Fibroblast of lung (primary cell): Measurements from ENCODE around the gene MOXD1. TPM values are rescaled to one million over a fixed set of nuclear protein-coding genes. Genes with fewer than 3 reads are reported as not detected.
A peak's percentile ranks its signal among the peaks of the same experiment; 100 is the strongest.

Experiments used
- DNase-seq, 2 donors: peaks; one replicate each; pipeline versions ENCODE4 v3.0.0 to v3.0.0-alpha.2; 2010; ENCODE audit warnings: low read depth in 2 of 2
- H2AFZ ChIP-seq: 2 replicates; pipeline ENCODE4 v1.5.1; 2012; ENCODE audit warnings: low read length, control low read depth, inconsistent platforms
- H3K27ac ChIP-seq: 2 replicates; pipeline ENCODE4 v1.5.1; 2011; ENCODE audit warnings: low read length, control low read depth; ENCODE audit not compliant: insufficient read depth
- H3K27me3 ChIP-seq: 2 replicates; pipeline ENCODE4 v1.5.1; 2011; ENCODE audit warnings: mild to moderate bottlenecking, low read length; ENCODE audit not compliant: control insufficient read depth, insufficient read depth
- H3K36me3 ChIP-seq: 2 replicates; pipeline ENCODE4 v1.5.1; 2011; ENCODE audit warnings: low read length; ENCODE audit not compliant: control insufficient read depth, insufficient read depth
- H3K4me1 ChIP-seq: 2 replicates; pipeline ENCODE4 v1.5.1; 2011; ENCODE audit warnings: low read length; ENCODE audit not compliant: control insufficient read depth, insufficient read depth; ENCODE audit errors: extremely low read depth
- H3K4me2 ChIP-seq: 2 replicates; pipeline ENCODE4 v1.5.1; 2011; ENCODE audit warnings: low read length, control low read depth; ENCODE audit not compliant: insufficient read depth; ENCODE audit errors: extremely low read depth
- H3K4me3 ChIP-seq, 4 experiments: fragments of 200-600 bp in 1 of 4; sonication (generic) in 1 of 4; replicated peaks in 1 of 4; 2 replicates each; pipeline ENCODE4 v1.5.1; 2011 to 2016; ENCODE audit warnings: low read length in 4 of 4, low read depth in 3 of 4, mild to moderate bottlenecking in 3 of 4, control low read depth in 2 of 4, inconsistent platforms in 1 of 4, mixed read lengths in 1 of 4; ENCODE audit not compliant: insufficient read depth in 1 of 4; ENCODE audit errors: control extremely low read depth in 1 of 4
- H3K79me2 ChIP-seq: 2 replicates; pipeline ENCODE4 v1.5.1; 2012; ENCODE audit warnings: mild to moderate bottlenecking, low read length, inconsistent platforms; ENCODE audit not compliant: control insufficient read depth, insufficient read depth
- H3K9ac ChIP-seq: 2 replicates; pipeline ENCODE4 v1.5.1; 2011; ENCODE audit warnings: mild to moderate bottlenecking, low read length, control low read depth; ENCODE audit not compliant: insufficient read depth
- H3K9me3 ChIP-seq: 2 replicates; pipeline ENCODE4 v1.5.1; 2012; ENCODE audit warnings: low read depth, low read length; ENCODE audit not compliant: control insufficient read depth, insufficient read depth
- H4K20me1 ChIP-seq: 2 replicates; pipeline ENCODE4 v1.5.1; 2011; ENCODE audit warnings: low read length; ENCODE audit not compliant: control insufficient read depth, insufficient read depth; ENCODE audit errors: extremely low read depth
- EZH2 ChIP-seq: IDR thresholded peaks from 2 replicates; pipeline ENCODE4 v1.5.1; 2012; ENCODE audit warnings: low read length, control low read depth, mild to moderate bottlenecking; ENCODE audit errors: missing control alignments
- polyA plus RNA-seq, 2 donors: library from polyadenylated mRNA; depleted of rRNA in 1 of 2; stranded (reverse) in 1 of 2; unstranded in 1 of 2; fragments of >200 nt; gene quantifications; 2 replicates each; pipeline ENCODE4 v1.2.1, GENCODE V29; 2011 to 2012; ENCODE audit warnings: missing spikeins in 1 of 2
- total RNA-seq: library from RNA; depleted of rRNA; stranded (reverse); fragments of >200 nt; gene quantifications from 2 replicates; pipeline ENCODE4 v1.2.1, GENCODE V29; 2014
- TF ChIP-seq, protein P1 (sequence below), 2 donors: IDR thresholded peaks in 1 of 2; conservative IDR thresholded peaks in 1 of 2; 1 replicate in 1 of 2; 2 replicates in 1 of 2; pipeline ENCODE4 v1.5.1; 2011 to 2012; ENCODE audit warnings: low read length in 2 of 2, control low read depth in 1 of 2, inconsistent platforms in 1 of 2, low read depth in 1 of 2, mild to moderate bottlenecking in 1 of 2

MOXD1 gene
- total and polyA plus RNA-seq, 2 donors (not counting 1 experiment from before 2014, with no cell fraction given) = 89.8 to 100 TPM

DNA sequence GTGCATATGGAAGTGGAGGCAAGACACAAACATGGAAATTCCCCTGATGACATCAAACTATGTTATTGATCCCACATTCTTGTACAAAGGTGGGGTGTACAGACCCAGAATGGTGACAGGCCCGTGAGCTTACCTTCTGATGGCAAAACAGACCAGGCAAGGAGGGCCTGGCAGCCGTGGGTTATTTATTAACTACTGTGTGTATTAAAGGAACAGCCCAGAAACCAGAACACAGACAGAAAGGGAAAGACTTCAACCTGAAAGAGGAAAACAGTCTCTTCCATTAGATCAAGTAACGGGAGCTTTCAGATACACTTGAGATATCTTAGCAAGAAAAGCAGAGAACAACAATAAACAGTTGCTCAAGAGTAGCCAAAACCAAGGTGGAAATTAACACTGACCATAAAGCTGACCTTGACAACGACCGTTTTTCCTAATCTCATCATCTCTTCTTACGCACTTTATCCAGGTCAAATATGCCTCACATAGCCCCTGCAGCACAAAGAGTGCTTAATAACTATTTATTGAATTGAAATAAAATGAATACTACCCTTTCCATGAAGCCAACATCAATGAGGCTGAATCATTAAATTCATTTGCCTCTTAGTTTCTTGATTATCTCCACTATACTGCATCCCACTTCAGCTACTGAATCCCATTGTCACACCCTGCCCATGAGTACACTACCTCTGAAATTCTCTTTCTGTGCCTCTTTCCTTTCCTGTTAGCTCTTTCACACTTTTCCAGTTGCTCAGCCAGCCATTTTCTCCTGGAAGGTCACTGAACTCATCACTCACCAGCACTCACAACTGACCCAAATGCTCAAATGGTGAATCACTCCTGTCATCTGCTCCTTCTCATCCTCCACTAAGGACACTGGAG, 67.4 kb downstream of the MOXD1 start:
- H3K4me1 ChIP-seq = peaks cover 2% of the 10 kb centered on the region
- TF ChIP-seq EZH2 = no peak
- TF ChIP-seq, protein P1, sequence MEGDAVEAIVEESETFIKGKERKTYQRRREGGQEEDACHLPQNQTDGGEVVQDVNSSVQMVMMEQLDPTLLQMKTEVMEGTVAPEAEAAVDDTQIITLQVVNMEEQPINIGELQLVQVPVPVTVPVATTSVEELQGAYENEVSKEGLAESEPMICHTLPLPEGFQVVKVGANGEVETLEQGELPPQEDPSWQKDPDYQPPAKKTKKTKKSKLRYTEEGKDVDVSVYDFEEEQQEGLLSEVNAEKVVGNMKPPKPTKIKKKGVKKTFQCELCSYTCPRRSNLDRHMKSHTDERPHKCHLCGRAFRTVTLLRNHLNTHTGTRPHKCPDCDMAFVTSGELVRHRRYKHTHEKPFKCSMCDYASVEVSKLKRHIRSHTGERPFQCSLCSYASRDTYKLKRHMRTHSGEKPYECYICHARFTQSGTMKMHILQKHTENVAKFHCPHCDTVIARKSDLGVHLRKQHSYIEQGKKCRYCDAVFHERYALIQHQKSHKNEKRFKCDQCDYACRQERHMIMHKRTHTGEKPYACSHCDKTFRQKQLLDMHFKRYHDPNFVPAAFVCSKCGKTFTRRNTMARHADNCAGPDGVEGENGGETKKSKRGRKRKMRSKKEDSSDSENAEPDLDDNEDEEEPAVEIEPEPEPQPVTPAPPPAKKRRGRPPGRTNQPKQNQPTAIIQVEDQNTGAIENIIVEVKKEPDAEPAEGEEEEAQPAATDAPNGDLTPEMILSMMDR (conservative IDR thresholded peaks at IDR 0.05 in 1 of 2, IDR thresholded peaks at IDR 0.05 in 1 of 2; ENCODE audit: low read depth in 1 of 2, low read length in 2 of 2) = no peak
- no peak overlapping the region for H2AFZ ChIP-seq
- H3K79me2 ChIP-seq = no peaks in the 10 kb centered on the region
- DNase-seq = peak; percentile 75 to 94
- H3K4me3 ChIP-seq = no peak overlapping the region
- no peaks in the 10 kb centered on the region for H3K36me3 ChIP-seq
- H4K20me1 ChIP-seq = no peaks in the 10 kb centered on the region
- no peak overlapping the region for H3K9ac ChIP-seq
- peak overlapping the region; percentile 48 for H3K4me2 ChIP-seq
- no peak overlapping the region for H3K27ac ChIP-seq
- H3K9me3 ChIP-seq = no peaks in the 10 kb centered on the region
- no peaks in the 10 kb centered on the region for H3K27me3 ChIP-seq

DNA sequence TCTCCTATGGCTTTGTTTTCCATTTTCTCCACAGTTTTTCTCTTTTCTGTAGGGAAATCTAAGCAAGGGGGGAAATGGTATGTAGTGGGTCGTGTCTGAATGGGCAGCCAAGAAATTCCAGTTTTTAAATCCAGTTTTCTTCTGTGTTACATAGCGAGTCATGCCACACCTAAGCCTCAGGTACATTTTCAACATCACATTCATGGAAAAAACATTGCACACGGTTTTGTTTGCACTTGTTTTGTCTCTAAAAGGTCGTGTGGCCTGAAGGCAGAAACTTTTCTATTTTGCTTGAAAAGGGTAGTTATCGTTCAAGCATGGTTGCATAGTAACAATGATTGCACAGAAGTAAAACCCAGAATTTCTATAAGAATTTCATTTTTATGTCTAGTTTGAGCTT, 70.5 kb downstream of the MOXD1 start:
- peaks cover 2% of the 10 kb centered on the region for H3K4me1 ChIP-seq
- no peaks in the 10 kb centered on the region for H3K27me3 ChIP-seq
- H3K36me3 ChIP-seq = no peaks in the 10 kb centered on the region
- TF ChIP-seq, protein P1 (conservative IDR thresholded peaks at IDR 0.05 in 1 of 2, IDR thresholded peaks at IDR 0.05 in 1 of 2; ENCODE audit: low read depth in 1 of 2, low read length in 2 of 2) = no peak
- no peak for TF ChIP-seq EZH2
- no peak overlapping the region for H3K4me3 ChIP-seq
- H3K79me2 ChIP-seq = no peaks in the 10 kb centered on the region
- H3K27ac ChIP-seq = no peak overlapping the region
- no peak for DNase-seq
- H3K9me3 ChIP-seq = no peaks in the 10 kb centered on the region
- no peak overlapping the region for H3K9ac ChIP-seq
- H4K20me1 ChIP-seq = no peaks in the 10 kb centered on the region
- H2AFZ ChIP-seq = no peak overlapping the region
- H3K4me2 ChIP-seq = no peak overlapping the region

DNA sequence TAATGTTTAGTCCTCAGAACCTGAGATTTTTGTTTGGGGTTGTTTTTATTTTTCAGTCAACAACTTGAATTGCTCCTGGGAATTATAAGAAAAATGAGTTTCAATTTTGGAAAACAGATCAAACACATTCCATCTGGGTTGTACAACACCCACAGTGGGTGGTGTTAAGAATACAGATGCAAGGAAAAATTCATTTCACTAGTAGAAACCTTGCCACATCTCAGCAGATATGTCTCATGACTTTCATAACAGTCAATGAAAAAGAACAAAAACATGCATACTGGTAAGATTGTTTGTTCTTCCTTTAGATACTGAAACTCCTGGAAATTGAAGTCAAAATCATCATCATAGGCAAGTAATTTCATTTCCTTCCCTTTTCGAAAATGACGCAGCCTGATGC, 78.9 kb downstream of the MOXD1 start:
- peak in 1 of 2 donors; percentile 73 for DNase-seq

More for the DNA sequence above, 78.9 kb downstream of the MOXD1 start:
- H3K36me3 ChIP-seq = no peaks in the 10 kb centered on the region
- H3K27me3 ChIP-seq = no peaks in the 10 kb centered on the region
- H3K4me2 ChIP-seq = no peak overlapping the region
- H3K27ac ChIP-seq = no peak overlapping the region
- H2AFZ ChIP-seq = no peak overlapping the region
- no peak for TF ChIP-seq EZH2
- TF ChIP-seq, protein P1 (conservative IDR thresholded peaks at IDR 0.05 in 1 of 2, IDR thresholded peaks at IDR 0.05 in 1 of 2; ENCODE audit: low read depth in 1 of 2, low read length in 2 of 2) = no peak
- H3K4me3 ChIP-seq = no peak overlapping the region
- H4K20me1 ChIP-seq = no peaks in the 10 kb centered on the region
- H3K79me2 ChIP-seq = no peaks in the 10 kb centered on the region
- no peaks in the 10 kb centered on the region for H3K9me3 ChIP-seq
- H3K4me1 ChIP-seq = peaks cover 4% of the 10 kb centered on the region
- H3K9ac ChIP-seq = no peak overlapping the region
